ENCODE measurements around the gene SDK1.

SDK1 gene

GRCh38 chr7:3592401-3593134 is 291.5 kb downstream of the SDK1 start:
- DNase-seq: no peak

GRCh38 chr7:3594901-3595300 is 293.8 kb downstream of the SDK1 start:
- no peak for DNase-seq

GRCh38 chr7:3598854-3599253 is 297.8 kb downstream of the SDK1 start:
- no peak for DNase-seq

DNA sequence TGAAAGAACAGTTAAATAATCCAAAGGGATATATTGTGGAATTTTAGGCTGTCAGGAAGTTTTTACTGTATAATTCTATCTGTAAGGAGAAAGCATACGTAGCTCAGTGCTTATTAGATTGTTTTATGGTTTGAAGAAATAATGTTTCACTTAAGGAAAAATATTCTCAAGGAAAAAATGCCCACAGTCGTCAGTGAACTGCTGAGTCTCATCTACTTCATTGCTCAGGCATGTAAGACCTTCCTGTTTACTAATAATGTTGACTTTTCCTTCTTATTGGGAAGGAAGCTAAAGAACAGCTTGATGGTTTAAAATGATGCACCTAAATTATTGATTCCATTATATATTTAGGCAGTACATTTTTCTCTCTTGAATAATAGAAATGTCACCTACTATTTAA is 304.2 kb downstream of the SDK1 start:
- DNase-seq: no peak

DNA sequence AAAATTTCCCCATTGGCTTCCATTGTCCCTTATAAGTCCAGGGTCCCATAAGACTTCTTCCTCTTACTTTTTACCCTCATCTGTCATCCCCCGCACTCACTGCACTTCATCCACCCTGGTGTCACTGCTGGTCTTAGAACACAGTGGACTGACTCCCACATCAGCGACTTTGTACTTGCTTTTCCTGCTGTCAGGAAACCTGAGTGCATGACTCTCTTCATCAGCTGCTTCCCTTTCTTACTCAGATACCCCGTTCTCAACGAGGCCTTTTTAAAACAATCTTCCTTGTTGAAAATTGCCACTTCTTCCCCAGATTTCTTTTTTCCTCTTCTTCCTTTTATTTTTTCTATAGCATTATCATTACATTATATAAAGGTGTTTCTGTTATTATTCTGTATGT is 305.4 kb downstream of the SDK1 start:
- no peak for DNase-seq

DNA sequence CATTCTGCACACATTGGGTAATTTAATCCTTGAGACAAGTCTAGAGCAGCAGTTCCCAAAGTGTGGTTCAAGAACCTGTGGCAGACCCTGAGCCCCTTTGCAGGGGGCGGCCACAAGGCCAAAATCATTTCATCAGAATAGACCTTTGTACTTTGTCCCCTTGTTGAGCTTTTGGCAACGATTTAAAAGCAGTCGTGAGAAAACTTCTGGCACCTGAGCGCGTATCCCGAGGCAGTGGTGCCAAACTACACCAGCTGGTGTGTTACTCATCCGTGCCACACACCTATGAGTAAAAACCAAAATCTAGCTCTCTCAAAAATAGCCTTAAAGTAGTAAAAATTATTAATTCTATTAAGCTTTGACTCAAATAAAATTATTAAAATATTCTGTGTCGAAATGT is 306.8 kb downstream of the SDK1 start:
- no peak for DNase-seq

GRCh38 chr7:3616306-3616705 is 315.3 kb downstream of the SDK1 start:
- DNase-seq: no peak

- DNase-seq: no peak
Observed at GRCh38 chr7:3630081-3630480, 329.0 kb downstream of the SDK1 start.

- DNase-seq: no peak
Observed at GRCh38 chr7:3634396-3634795, 333.3 kb downstream of the SDK1 start.

DNA sequence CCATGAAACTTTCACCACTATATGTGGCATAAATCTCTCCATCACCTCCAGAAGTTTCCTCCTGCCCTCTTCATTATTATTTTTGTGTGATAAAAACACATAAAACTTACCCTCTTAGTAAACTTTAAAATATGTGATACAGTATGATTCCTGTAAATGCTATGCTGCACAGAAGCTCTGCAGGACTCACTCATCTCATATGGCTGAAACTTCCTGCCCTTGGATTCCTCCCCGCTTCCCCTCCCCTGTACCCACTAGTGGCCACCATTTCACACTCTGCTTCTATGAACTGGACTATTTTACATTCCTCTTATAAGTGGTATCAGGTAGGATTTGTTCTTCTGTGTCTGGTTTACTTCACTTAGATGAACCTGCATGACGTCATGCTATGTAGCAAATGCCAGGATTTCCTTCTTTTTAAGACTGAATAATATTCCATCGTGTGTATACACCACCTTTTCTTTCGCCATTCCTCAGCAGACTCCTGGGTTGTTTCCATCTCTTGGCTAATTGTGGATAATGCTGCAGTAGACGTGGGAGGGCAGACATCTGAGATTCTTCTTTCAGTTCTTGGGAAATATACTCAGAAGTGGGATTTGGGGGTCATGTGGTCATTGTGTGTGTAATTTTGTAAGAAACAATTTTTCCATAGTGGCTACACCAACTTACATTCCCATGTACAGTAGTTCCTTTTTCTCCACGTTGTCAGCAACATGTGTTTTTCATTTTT is 335.2 kb downstream of the SDK1 start:
- DNase-seq: no peak

GRCh38 chr7:3639253-3639652 is 338.2 kb downstream of the SDK1 start:
- DNase-seq: no peak

- DNase-seq: no peak
Observed at GRCh38 chr7:3641582-3641981, 340.5 kb downstream of the SDK1 start.

DNA sequence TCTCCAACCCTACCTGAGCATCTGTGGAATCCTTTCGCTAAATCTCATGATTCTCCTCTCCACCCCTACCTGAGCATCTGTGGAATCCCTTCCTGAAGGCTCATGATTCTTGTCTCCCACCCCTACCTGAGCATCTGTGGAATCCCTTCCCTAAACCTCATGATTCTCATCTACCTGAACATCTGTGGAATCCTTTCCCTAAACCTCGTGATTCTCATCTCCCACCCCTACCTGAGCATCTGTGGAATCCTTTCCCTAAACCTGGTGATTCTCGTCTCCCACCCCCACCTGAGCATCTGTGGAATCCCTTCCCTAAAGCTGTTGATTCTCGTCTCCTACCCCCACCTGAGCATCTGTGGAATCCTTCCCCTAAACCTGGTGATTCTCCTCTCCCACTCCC is 342.0 kb downstream of the SDK1 start:
- DNase-seq: no peak

GRCh38 chr7:3648276-3648675 is 347.2 kb downstream of the SDK1 start:
- no peak for DNase-seq

DNA sequence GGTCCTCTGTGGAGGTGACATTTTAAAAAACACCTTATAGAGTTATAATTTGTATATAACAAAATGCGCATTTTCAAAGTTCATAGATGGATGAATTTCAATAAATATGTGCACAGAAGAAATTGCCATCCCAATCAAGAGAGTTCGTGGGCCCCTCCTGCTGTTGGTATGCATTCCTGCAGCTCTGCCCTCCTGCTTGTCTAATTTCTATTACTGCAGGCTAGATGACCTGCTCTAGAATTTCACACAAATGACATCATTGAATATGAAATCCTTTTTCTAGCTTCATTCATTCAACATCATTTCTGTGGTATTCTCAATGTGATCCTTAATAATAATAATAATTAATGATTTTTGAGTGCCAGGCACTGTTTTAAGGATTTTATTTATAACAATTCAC is 348.2 kb downstream of the SDK1 start:
- no peak for DNase-seq

- DNase-seq: no peak
Observed at GRCh38 chr7:3649678-3650440, 348.8 kb downstream of the SDK1 start.

GRCh38 chr7:3650844-3651243 is 349.8 kb downstream of the SDK1 start:
- DNase-seq: no peak

DNA sequence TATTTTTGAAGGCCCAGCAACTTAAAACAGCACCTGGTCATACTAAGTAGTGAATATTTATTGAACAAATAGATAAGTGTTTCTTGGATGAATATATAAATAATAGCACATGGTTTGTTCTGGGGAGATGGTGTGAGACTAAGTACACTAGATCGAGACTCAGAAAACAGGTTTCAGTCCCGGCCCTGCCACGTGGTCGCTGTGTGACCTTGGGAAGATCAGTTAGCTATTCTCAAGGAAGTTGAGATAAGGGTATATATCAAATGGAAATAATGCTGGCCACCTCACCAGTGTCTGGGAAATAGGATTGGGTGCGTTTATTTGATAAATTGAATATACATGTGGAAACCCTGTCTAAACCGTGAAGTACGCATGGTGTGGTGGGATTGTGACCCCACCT is 354.6 kb downstream of the SDK1 start:
- no peak for DNase-seq

DNA sequence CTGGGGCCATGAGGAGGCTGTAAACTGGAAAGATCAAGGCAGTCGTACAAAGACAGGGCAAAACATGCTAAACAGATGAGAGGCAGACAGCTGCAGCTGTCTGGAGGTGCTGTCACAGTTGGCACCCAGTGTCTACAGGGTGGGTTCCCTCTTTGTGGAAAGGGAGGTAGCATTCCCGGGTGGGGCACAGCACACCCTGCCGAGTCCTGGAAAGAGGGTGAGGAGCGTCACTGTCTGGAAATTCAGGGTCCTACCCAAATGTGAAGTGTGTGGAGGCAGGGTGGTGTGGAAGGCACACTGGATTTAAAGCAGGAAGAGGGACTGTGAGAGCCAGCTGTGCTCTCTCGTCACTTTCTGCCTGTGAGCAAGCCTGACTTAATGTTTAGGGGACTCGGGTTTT is 356.2 kb downstream of the SDK1 start:
- no peak for DNase-seq

- DNase-seq: no peak
Observed at GRCh38 chr7:3668743-3669142, 367.7 kb downstream of the SDK1 start.

- DNase-seq: no peak
Observed at GRCh38 chr7:3670898-3671297, 369.8 kb downstream of the SDK1 start.

DNA sequence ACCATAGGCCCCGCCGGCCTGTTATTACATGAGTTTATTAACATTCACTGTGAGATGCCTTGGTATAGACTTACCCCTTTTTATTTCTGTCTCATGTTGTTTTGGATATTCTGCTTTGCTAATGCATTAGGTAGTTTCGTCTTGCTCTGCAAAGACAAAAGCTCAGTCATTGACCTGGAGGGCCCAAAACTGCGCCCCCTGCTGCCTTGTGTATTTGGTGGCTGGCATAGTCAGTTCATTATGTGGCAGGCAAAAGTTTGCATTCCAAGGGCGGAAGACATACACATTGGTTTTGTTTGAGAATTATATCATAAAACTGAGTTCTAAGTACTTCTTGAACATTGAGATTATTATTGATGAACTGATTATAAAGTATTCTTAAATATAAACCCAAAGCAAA is 372.5 kb downstream of the SDK1 start:
- DNase-seq: no peak

- no peak for DNase-seq
Observed at GRCh38 chr7:3678314-3678810, 377.3 kb downstream of the SDK1 start.

Measured in GOT3 (cell line).